Upper lobe of left lung (tissue), 4 donors: ENCODE results near the gene HTR2B.

Experiments
- POLR2A ChIP-seq, 4 donors: fragments of 450-650 bp; IDR thresholded peaks; one replicate each; pipeline ENCODE4 v1.5.1; 2016 to 2017; ENCODE audit warnings: antibody characterized with exemption in 4 of 4, mild to moderate bottlenecking in 2 of 4
- POLR2AphosphoS5 ChIP-seq, 2 donors: sonication (generic); formaldehyde crosslinking; IDR thresholded peaks; one replicate each; pipeline ENCODE4 v1.5.1; 2017; ENCODE audit warnings: antibody characterized with exemption in 2 of 2

DNA sequence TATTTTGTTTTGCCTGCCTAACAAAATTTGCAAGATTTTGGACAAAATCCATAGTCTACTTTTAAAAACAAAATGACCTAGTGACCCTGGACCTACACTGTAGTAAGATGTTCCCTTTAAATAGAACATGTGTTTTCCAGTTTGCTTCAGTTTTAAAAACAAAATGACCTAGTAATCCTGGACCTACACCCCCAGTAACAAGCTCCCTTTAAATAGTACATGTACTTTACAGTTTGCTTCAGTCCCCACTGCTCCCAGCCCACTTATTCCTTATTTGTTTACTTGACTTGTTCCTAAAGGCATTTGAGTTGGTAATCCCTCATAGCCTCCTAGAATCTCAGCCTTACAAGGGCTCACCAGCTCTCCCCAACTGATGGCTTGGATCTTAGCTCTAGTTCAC, 34.5 kb upstream of the HTR2B start:
- no peak for TF ChIP-seq POLR2AphosphoS5 (IDR thresholded peaks at IDR 0.05)
- TF ChIP-seq POLR2A (IDR thresholded peaks at IDR 0.05): no peak
